GM12878 (cell line): ENCODE data around the gene RASGRP2. TPM values are rescaled to one million over a fixed set of nuclear protein-coding genes. Genes with fewer than 3 reads are reported as not detected.

ENCODE experiments used
- ATAC-seq: fragments of 200-7000 bp; cut with Tn5 transposase; 3 replicates; pipeline ENCODE4 v1.9.1; 2020; ENCODE audit warnings: mild to moderate bottlenecking, moderate library complexity
- BruUV-seq: library from RNA; stranded (reverse); fragments of 400-500 nt; replicated peaks from 2 replicates; lab custom pipeline; 2021; lab: Mats Ljungman, UMichigan
- CTCF ChIA-PET: fragments of 300-600 bp; sonication (Branson Sonifier 250); formaldehyde crosslinking; extraction: SDS; loops from one replicate; lab custom pipeline; 2021; ENCODE audit warnings: inconsistent platforms; lab: Yijun Ruan, JAX
- POLR2A ChIA-PET: fragments of 350-600 bp; formaldehyde crosslinking; extraction: SDS; loops from one replicate; lab custom pipeline; 2021; ENCODE audit warnings: inconsistent platforms; lab: Charles Lee
- RAD21 ChIA-PET: fragments of 300-600 bp; sonication (Branson Sonifier 250); formaldehyde crosslinking; loops from one replicate; lab custom pipeline; 2023; ENCODE audit warnings: antibody characterized with exemption; ENCODE audit not compliant: unreplicated experiment; lab: Charles Lee
- SMC1A ChIA-PET: fragments of 300-600 bp; sonication (Branson Sonifier 250); formaldehyde crosslinking; loops from one replicate; lab custom pipeline; 2023; ENCODE audit not compliant: unreplicated experiment, uncharacterized antibody; lab: Charles Lee
- DNase-seq: peaks from one replicate; pipeline ENCODE4 v3.0.0-alpha.2; 2011; ENCODE audit warnings: low read depth, low spot score
- FAIRE-seq: peaks from 3 replicates; lab custom pipeline; 2011; peaks lifted over from hg19 to GRCh38; lab: Jason Lieb, UNC
- H2AFZ ChIP-seq: 2 replicates; pipeline ENCODE4 v1.6.0; 2011; ENCODE audit warnings: low read depth, low read length, control low read depth; ENCODE audit not compliant: control insufficient read depth
- H3K27ac ChIP-seq: 2 replicates; pipeline ENCODE4 v1.5.1; 2011; ENCODE audit warnings: control low read depth; ENCODE audit not compliant: control insufficient read depth, insufficient read depth
- H3K27me3 ChIP-seq, 2 experiments: replicated peaks in 1 of 2; 2 replicates each; pipeline versions ENCODE4 v1.6.0 to v1.6.1; 2011; ENCODE audit warnings: low read length in 1 of 2; ENCODE audit not compliant: control insufficient read depth in 2 of 2, insufficient read depth in 2 of 2
- H3K36me3 ChIP-seq, 2 experiments: 2 replicates each; pipeline ENCODE4 v1.5.1; 2011; ENCODE audit warnings: low read length in 1 of 2; ENCODE audit not compliant: control insufficient read depth in 2 of 2, insufficient read depth in 2 of 2
- H3K4me1 ChIP-seq: 2 replicates; pipeline ENCODE4 v1.6.1; 2011; ENCODE audit warnings: mild to moderate bottlenecking, low read length, moderate library complexity, mixed read lengths; ENCODE audit not compliant: control insufficient read depth, insufficient read depth
- H3K4me2 ChIP-seq: 2 replicates; pipeline ENCODE4 v1.6.0; 2011; ENCODE audit warnings: control low read depth; ENCODE audit not compliant: control insufficient read depth, insufficient read depth
- H3K4me3 ChIP-seq: fragments of 200-600 bp; sonication (generic); 2 replicates; pipeline ENCODE4 v1.5.1; 2016
- H3K79me2 ChIP-seq: 2 replicates; pipeline ENCODE4 v1.6.0; 2011; ENCODE audit warnings: low read length; ENCODE audit not compliant: control insufficient read depth, insufficient read depth
- H3K9ac ChIP-seq: 2 replicates; pipeline ENCODE4 v1.8.0; 2011; ENCODE audit warnings: low read length, control low read depth, mixed read lengths; ENCODE audit not compliant: control insufficient read depth, insufficient read depth
- H3K9me3 ChIP-seq: replicated peaks from 3 replicates; pipeline ENCODE4 v1.5.1; 2011; ENCODE audit warnings: mild to moderate bottlenecking, low read length; ENCODE audit not compliant: control insufficient read depth, insufficient read depth
- H4K20me1 ChIP-seq: 2 replicates; pipeline ENCODE4 v1.6.0; 2011; ENCODE audit not compliant: control insufficient read depth, insufficient read depth
- TARDBP ChIP-seq: IDR thresholded peaks from 2 replicates; pipeline ENCODE4 v1.6.1; 2016; ENCODE audit warnings: borderline replicate concordance
- WGBS: methylation state at CpG from one replicate; pipeline ENCODE4 v1.1.6; 2016; ENCODE audit warnings: low lambda C conversion rate; ENCODE audit not compliant: insufficient replicate concordance, insufficient coverage; ENCODE audit errors: missing lambda C conversion rate; 5-methylcytosine and 5-hydroxymethylcytosine counted together
- in situ Hi-C: fragments of 300-500 bp; cut with MboI; formaldehyde crosslinking; loops from 9 replicates; pipeline ENCODE4 v1.14.3; 2018; ENCODE audit warnings: mixed read lengths
- intact Hi-C: fragments of 100-400 bp; cut with micrococcal nuclease; formaldehyde crosslinking; loops from one replicate; pipeline ENCODE4 v1.14.2; 2022; ENCODE audit not compliant: unreplicated experiment
- polyA plus RNA-seq, 11 experiments: library from polyadenylated mRNA; depleted of rRNA in 4 of 11; unstranded in 6 of 11; stranded (reverse) in 5 of 11; fragments of >200 nt; fragmentation: Nextera tagmentation in 4 of 11; fragmentation: Illumina TruSeq in 1 of 11; extraction: Ambion mirVana in 4 of 11; extraction: Trizol in 1 of 11; gene quantifications; 1 replicate in 1 of 11; 2 replicates in 10 of 11; pipeline versions ENCODE4 v1.2.1 to v1.2.3, GENCODE V29; 2011 to 2016; ENCODE audit warnings: inconsistent platforms in 2 of 11, missing spikeins in 2 of 11, low read depth in 1 of 11
- total RNA-seq, 4 experiments: library from RNA; depleted of rRNA in 3 of 4; stranded (reverse); fragments of >200 nt in 3 of 4; fragmentation: Illumina TruSeq in 1 of 4; extraction: Trizol in 1 of 4; gene quantifications; 2 replicates each; pipeline versions ENCODE4 v1.2.1 to v1.2.3, GENCODE V29; 2013 to 2021
- TF ChIP-seq, protein P1 (sequence below): fragments of 450-650 bp; formaldehyde crosslinking; IDR thresholded peaks from 2 replicates; pipeline ENCODE4 v1.4.0; 2022; ENCODE audit warnings: mild to moderate bottlenecking, moderate library complexity

The RASGRP2 gene
- total and polyA plus RNA-seq, 10 of the 15 experiments (the other 5 are each of a cell fraction or from before 2014, with no cell fraction given): 0.26 to 9.0 (median 5.4) TPM

DNA sequence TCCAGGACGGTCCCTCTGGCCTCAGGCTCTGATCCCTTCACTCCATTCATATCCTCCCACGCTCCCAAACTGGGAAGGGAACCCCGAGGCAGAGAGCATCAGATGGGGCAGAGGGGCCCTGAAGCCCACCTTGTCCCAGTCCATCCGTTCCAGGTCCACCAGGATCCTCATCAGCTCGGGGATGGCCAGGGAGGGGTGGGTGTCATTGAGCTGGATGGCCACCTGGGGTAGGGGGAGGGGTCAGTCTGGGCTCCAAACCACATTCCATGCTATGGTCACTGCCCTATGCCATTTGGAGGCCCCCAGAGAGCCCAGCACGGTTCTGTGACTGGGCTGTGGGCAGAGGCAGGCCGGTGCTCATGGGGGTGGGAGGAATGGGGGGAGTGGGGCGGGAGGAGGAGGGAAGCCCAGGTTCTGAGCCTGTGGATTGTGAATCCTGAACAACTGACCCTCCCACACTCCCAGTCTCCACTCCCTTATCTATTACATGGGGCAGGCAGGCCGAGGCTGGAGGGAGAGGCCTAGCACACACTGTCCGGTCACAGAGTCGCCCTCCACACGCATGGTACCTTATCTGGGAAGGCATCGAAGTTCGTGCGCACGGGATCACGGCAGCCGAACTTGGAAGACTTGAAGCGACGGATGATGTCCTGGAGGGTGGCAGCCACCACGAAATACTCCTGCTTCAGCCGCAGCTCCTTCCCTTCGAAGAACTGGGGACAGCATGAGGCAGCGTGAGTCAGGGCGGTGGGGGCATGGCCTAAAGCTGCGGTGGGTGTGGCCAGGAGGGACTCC lies 10.4 kb upstream of the RASGRP2 start:
- ATAC-seq: no peak
- H3K4me1 ChIP-seq: no peaks in the 10 kb centered on the region
- no peak for FAIRE-seq
- TF ChIP-seq, protein P1, sequence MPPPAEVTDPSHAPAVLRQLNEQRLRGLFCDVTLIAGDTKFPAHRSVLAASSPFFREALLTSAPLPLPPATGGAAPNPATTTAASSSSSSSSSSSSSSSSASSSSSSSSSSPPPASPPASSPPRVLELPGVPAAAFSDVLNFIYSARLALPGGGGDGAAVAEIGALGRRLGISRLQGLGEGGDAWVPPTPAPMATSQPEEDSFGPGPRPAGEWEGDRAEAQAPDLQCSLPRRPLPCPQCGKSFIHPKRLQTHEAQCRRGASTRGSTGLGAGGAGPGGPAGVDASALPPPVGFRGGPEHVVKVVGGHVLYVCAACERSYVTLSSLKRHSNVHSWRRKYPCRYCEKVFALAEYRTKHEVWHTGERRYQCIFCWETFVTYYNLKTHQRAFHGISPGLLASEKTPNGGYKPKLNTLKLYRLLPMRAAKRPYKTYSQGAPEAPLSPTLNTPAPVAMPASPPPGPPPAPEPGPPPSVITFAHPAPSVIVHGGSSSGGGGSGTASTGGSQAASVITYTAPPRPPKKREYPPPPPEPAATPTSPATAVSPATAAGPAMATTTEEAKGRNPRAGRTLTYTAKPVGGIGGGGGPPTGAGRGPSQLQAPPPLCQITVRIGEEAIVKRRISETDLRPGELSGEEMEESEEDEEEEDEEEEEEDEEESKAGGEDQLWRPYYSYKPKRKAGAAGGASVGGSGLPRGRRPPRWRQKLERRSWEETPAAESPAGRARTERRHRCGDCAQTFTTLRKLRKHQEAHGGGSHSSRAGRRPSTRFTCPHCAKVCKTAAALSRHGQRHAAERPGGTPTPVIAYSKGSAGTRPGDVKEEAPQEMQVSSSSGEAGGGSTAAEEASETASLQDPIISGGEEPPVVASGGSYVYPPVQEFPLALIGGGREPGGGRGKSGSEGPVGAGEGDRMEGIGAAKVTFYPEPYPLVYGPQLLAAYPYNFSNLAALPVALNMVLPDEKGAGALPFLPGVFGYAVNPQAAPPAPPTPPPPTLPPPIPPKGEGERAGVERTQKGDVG (CRISPR knock-in tag): no peak
- TF ChIP-seq TARDBP: no peak
- TF ChIP-seq, all 136 proteins: peak for 0
- Histone ChIP-seq H3K4me2 (no peak overlapping the region), H3K27ac (no peak overlapping the region), H3K27me3 (no peaks in the 10 kb centered on the region), H3K4me3 (no peak overlapping the region), H3K36me3 (no peaks in the 10 kb centered on the region), H3K9me3 (no peaks in the 10 kb centered on the region), H4K20me1 (no peaks in the 10 kb centered on the region), H3K79me2 (no peaks in the 10 kb centered on the region), H2AFZ (no peak overlapping the region), H3K9ac (no peak overlapping the region)
- SMC1A ChIA-PET: no interaction called here
- DNase-seq: no peak
- intact Hi-C loops: no loop called here
- RAD21 ChIA-PET: no interaction called here
- 72% methylated on average over 20 of the region's 26 CpGs for WGBS
- in situ Hi-C loops: no loop called here
- BruUV-seq: no TSS peak
- CTCF ChIA-PET: no interaction called here
- POLR2A ChIA-PET: no interaction called here
